ENCODE data around the gene C16orf92.
A peak's percentile ranks its signal among the peaks of the same experiment; 100 is the strongest.

The C16orf92 gene

GRCh38 chr16:30027588-30028437 lies 4.8 kb downstream of the C16orf92 start:
- no peak overlapping the region for H3K27ac ChIP-seq
- TF ChIP-seq, protein P1, sequence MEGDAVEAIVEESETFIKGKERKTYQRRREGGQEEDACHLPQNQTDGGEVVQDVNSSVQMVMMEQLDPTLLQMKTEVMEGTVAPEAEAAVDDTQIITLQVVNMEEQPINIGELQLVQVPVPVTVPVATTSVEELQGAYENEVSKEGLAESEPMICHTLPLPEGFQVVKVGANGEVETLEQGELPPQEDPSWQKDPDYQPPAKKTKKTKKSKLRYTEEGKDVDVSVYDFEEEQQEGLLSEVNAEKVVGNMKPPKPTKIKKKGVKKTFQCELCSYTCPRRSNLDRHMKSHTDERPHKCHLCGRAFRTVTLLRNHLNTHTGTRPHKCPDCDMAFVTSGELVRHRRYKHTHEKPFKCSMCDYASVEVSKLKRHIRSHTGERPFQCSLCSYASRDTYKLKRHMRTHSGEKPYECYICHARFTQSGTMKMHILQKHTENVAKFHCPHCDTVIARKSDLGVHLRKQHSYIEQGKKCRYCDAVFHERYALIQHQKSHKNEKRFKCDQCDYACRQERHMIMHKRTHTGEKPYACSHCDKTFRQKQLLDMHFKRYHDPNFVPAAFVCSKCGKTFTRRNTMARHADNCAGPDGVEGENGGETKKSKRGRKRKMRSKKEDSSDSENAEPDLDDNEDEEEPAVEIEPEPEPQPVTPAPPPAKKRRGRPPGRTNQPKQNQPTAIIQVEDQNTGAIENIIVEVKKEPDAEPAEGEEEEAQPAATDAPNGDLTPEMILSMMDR (conservative IDR thresholded peaks at IDR 0.05) = no peak

DNA sequence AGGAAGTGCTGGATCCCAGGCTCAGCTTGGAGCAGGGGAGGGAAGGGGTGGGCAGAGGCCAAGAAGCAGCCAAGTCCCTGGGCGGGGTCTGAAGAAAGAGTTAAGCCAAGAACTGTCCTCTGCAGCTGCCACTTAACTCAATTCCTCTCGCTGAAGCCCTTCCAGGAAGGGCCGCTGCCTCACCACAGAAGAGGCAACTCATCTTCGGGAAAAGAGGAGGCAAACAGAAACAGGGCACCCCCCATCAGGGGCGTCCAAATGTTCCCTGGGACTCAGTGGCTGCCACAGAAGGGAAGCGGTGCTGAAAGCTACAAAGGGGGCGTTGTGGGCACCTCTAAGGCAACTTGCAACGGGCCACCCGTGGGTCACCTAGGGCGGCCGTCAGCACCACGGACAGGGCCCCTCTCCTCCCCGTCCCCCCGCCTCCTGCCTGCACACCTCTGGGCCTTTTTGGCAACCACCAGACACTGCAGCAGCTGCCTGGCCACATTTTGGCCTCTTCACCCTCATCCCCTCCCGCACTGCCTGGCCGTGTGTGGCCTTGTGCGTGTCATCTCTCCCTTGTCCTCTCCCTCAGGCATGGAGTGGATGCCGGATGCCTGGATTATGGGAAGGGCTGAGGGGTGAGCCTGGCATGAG lies 5.6 kb downstream of the C16orf92 start:
- no peak overlapping the region for H3K27ac ChIP-seq
- TF ChIP-seq, protein P1 (conservative IDR thresholded peaks at IDR 0.05) = no peak

DNA sequence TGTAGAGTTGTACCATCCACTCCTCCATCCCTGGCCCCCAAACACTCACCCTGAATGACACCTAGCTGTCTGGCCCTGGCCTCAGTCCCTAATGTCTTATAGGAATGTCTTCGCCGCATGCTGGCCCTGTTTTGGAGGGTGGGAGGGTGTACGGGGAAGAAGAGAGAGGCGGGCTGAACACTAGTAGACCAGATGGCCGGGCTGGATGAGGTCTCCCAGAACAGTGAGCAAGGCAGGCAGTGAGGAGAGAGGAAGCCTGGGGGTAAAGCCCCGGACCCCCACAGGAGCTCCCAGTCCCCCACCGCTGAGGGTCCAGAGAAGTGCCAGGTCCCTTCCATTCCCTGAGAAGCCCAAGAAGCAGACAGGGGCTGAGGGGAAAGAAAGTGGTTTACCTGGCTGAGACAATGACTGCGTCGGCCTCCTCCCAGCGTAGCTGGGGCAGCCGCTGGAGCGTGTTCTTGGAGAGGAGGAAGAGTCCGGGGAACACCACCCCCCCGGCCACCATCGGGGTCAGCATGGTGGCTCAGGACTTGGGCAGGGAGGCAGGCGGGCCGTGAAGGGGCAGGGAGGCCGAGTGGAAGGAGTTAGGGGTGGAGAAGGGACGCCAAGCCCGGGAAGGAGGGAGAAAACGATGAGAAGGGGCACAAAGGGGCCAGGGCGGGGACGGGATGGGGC lies 7.2 kb downstream of the C16orf92 start:
- H3K27ac ChIP-seq = peak overlapping the region; percentile 62; the same call in 1 of the 2 replicates
- TF ChIP-seq, protein P1 (conservative IDR thresholded peaks at IDR 0.05) = no peak

DNA sequence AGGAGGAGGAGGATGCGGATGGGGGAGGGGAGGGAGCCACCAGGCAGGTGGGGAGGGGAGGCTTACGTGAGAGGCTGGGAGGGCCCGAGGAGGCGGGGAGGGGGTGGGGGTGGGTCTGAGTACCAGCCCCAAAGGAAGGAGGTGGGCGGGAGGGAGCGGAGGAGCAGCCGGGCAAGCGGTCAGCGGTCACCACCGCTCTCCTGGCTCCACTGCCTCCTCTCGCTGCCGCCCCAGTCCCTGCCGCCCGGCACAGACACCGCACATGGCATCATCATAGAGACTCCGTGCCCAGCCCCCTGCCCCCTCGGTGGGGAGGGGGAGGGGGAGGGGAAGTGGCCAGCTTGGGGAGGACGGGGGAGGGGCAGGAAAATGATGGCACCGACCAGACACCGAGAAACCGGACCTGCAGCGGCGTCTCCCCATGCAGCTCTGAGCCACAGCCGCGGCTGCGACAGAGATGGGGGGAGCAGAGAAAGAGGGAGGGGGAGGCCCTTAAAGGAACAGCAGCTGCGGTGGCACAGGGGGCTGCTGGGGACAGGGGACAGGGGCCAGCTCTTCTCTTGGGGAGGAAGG lies 7.9 kb downstream of the C16orf92 start, which contains the start of gene TLCD3B:
Gene TLCD3B, minus strand, starts transcription at position 431 of the 573 bp plus-strand sequence. CDS start 744 bp downstream, outside the sequence.
- TF ChIP-seq, protein P1 (conservative IDR thresholded peaks at IDR 0.05) = no peak
- peak within 1 kb of the TSS; percentile 62; the same call in 1 of the 2 replicates for H3K27ac ChIP-seq

GRCh38 chr16:30031477-30031918 lies 8.5 kb downstream of the C16orf92 start:
- H3K27ac ChIP-seq = peak overlapping the region; percentile 62; the same call in 1 of the 2 replicates
- TF ChIP-seq, protein P1 (conservative IDR thresholded peaks at IDR 0.05) = no peak

- TF ChIP-seq, protein P1 (conservative IDR thresholded peaks at IDR 0.05) = peak; percentile 79
- no peak overlapping the region for H3K27ac ChIP-seq
These were observed 9.3 kb downstream of the C16orf92 start for GRCh38 chr16:30032083-30032819.
